Mesodermal cell (in vitro differentiated cells): ENCODE results near the gene ARID5B.

Experiments used
- H3K27ac ChIP-seq: 2 replicates; pipeline ENCODE4 v1.7.0; 2013; ENCODE audit warnings: mild to moderate bottlenecking, low read depth, low read length, moderate library complexity; ENCODE audit not compliant: severe bottlenecking
- H3K36me3 ChIP-seq: 2 replicates; pipeline ENCODE4 v1.7.1; 2013; ENCODE audit warnings: mild to moderate bottlenecking, low read length, moderate library complexity; ENCODE audit not compliant: control insufficient read depth, insufficient read depth
- H3K4me1 ChIP-seq: one replicate; pipeline ENCODE4 v1.7.1; 2013; ENCODE audit warnings: mild to moderate bottlenecking, low read length; ENCODE audit not compliant: insufficient read depth, control insufficient read depth, poor library complexity, severe bottlenecking
- H3K4me3 ChIP-seq: 2 replicates; pipeline ENCODE4 v1.7.0; 2013; ENCODE audit warnings: low read length, control low read depth, mild to moderate bottlenecking; ENCODE audit not compliant: insufficient read depth, poor library complexity, severe bottlenecking; ENCODE audit errors: extremely low read depth
- H3K9me3 ChIP-seq: 2 replicates; pipeline ENCODE4 v1.7.1; 2013; ENCODE audit warnings: mild to moderate bottlenecking, low read length, moderate library complexity; ENCODE audit not compliant: control insufficient read depth
- WGBS, 2 experiments: methylation state at CpG; one replicate each; pipeline ENCODE4 v1.1.5; 2013; ENCODE audit warnings: missing lambda C conversion rate in 2 of 2; ENCODE audit not compliant: insufficient coverage in 2 of 2; 5-methylcytosine and 5-hydroxymethylcytosine counted together

The ARID5B gene

GRCh38 chr10:61984803-61985418 lies 83.4 kb downstream of the ARID5B start:
- no peaks in the 10 kb centered on the region for H3K9me3 ChIP-seq
- no peaks in the 10 kb centered on the region for H3K36me3 ChIP-seq
- no peak overlapping the region for H3K27ac ChIP-seq
- 70% methylated on average over 2 of the region's 3 CpGs; no CpG with 5 or more reads in 1 of the 2 experiments for WGBS, 2 experiments
- no peak overlapping the region for H3K4me3 ChIP-seq
- H3K4me1 ChIP-seq: no peaks in the 10 kb centered on the region

- Histone ChIP-seq H3K4me1 (no peaks in the 10 kb centered on the region), H3K36me3 (no peaks in the 10 kb centered on the region), H3K27ac (no peak overlapping the region), H3K4me3 (no peak overlapping the region), H3K9me3 (no peaks in the 10 kb centered on the region)
- 86 to 100% methylated on average over 2 of the region's 5 CpGs for WGBS, 2 experiments
Observed at GRCh38 chr10:61985715-61986114, 84.2 kb downstream of the ARID5B start.

- WGBS, 2 experiments: 19 to 42% methylated on average over 2 of the region's 3 CpGs
- H3K36me3 ChIP-seq: no peaks in the 10 kb centered on the region
- H3K9me3 ChIP-seq: no peaks in the 10 kb centered on the region
- H3K27ac ChIP-seq: no peak overlapping the region
- no peaks in the 10 kb centered on the region for H3K4me1 ChIP-seq
- no peak overlapping the region for H3K4me3 ChIP-seq
Observed at GRCh38 chr10:61986382-61986781, 84.9 kb downstream of the ARID5B start.

GRCh38 chr10:61986788-61987492 lies 85.4 kb downstream of the ARID5B start:
- WGBS, 2 experiments: 45 to 78% methylated on average over 3 to 4 of the region's 6 CpGs
- no peak overlapping the region for H3K27ac ChIP-seq

GRCh38 chr10:61987537-61987936 lies 86.0 kb downstream of the ARID5B start:
- Histone ChIP-seq H3K4me1 (no peaks in the 10 kb centered on the region), H3K4me3 (no peak overlapping the region), H3K9me3 (no peaks in the 10 kb centered on the region), H3K27ac (no peak overlapping the region), H3K36me3 (no peaks in the 10 kb centered on the region)
- WGBS, 2 experiments: 100% methylated on average over 1 of the region's 3 CpGs

More at GRCh38 chr10:61986788-61987492, 85.4 kb downstream of the ARID5B start:
- Histone ChIP-seq H3K4me3 (no peak overlapping the region), H3K4me1 (no peaks in the 10 kb centered on the region), H3K36me3 (no peaks in the 10 kb centered on the region), H3K9me3 (no peaks in the 10 kb centered on the region)

GRCh38 chr10:61987951-61988379 lies 86.5 kb downstream of the ARID5B start:
- WGBS, 2 experiments: 100% methylated on average over 2 of the region's 2 CpGs; no CpG with 5 or more reads in 1 of the 2 experiments
- H3K27ac ChIP-seq: no peak overlapping the region
- no peak overlapping the region for H3K4me3 ChIP-seq

GRCh38 chr10:61989995-61990760 lies 88.7 kb downstream of the ARID5B start:
- Histone ChIP-seq H3K9me3 (no peaks in the 10 kb centered on the region), H3K4me1 (no peaks in the 10 kb centered on the region), H3K27ac (no peak overlapping the region), H3K36me3 (no peaks in the 10 kb centered on the region), H3K4me3 (no peak overlapping the region)
- 90 to 96% methylated on average over 3 of the region's 4 CpGs for WGBS, 2 experiments

More at GRCh38 chr10:61987951-61988379, 86.5 kb downstream of the ARID5B start:
- no peaks in the 10 kb centered on the region for H3K36me3 ChIP-seq
- H3K4me1 ChIP-seq: no peaks in the 10 kb centered on the region
- H3K9me3 ChIP-seq: no peaks in the 10 kb centered on the region

GRCh38 chr10:61990761-61991135 lies 89.2 kb downstream of the ARID5B start:
- no CpG with 5 or more reads among the region's 1 CpG for WGBS, 2 experiments
- H3K4me3 ChIP-seq: no peak overlapping the region
- no peak overlapping the region for H3K27ac ChIP-seq
- no peaks in the 10 kb centered on the region for H3K9me3 ChIP-seq
- no peaks in the 10 kb centered on the region for H3K36me3 ChIP-seq
- H3K4me1 ChIP-seq: no peaks in the 10 kb centered on the region

- H3K36me3 ChIP-seq: no peaks in the 10 kb centered on the region
- no peak overlapping the region for H3K4me3 ChIP-seq
- no peak overlapping the region for H3K27ac ChIP-seq
- H3K4me1 ChIP-seq: no peaks in the 10 kb centered on the region
- no peaks in the 10 kb centered on the region for H3K9me3 ChIP-seq
Observed at GRCh38 chr10:61991166-61991565, 89.7 kb downstream of the ARID5B start.

GRCh38 chr10:61992059-61992460 lies 90.6 kb downstream of the ARID5B start:
- no peaks in the 10 kb centered on the region for H3K36me3 ChIP-seq
- no peak overlapping the region for H3K27ac ChIP-seq
- H3K9me3 ChIP-seq: no peaks in the 10 kb centered on the region
- H3K4me1 ChIP-seq: no peaks in the 10 kb centered on the region
- WGBS, 2 experiments: 88 to 100% methylated on average over 2 to 3 of the region's 4 CpGs
- no peak overlapping the region for H3K4me3 ChIP-seq
